GM12873 (cell line): ENCODE measurements around the gene BCOR.

Experiments
- TF ChIP-seq, protein P1 (sequence below): IDR thresholded peaks from 2 replicates; pipeline ENCODE4 v1.5.1; 2012; ENCODE audit warnings: low read depth, mild to moderate bottlenecking, moderate library complexity, low read length, control low read depth; ENCODE audit not compliant: insufficient read depth; ENCODE audit errors: missing control alignments

The BCOR gene

DNA sequence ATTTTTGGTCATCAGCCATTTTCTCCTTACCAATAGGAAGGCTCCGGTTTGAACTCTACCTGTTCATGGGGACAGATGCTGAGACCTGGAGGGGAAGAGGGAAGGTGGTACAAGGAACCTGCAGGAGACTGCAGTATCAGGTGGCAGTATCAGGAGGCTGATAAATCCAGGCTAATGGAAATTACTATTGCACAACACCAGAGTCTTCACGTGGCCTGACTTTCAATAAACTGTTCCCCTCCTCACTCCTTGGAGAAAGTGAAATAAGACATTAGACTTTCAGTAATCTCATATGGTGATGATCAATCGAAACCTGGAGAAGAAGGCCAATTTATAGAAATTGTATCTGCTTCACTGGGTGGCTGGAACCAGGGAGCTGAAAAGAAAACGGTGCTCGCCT lies 46.2 kb upstream of the BCOR start:
- TF ChIP-seq, protein P1, sequence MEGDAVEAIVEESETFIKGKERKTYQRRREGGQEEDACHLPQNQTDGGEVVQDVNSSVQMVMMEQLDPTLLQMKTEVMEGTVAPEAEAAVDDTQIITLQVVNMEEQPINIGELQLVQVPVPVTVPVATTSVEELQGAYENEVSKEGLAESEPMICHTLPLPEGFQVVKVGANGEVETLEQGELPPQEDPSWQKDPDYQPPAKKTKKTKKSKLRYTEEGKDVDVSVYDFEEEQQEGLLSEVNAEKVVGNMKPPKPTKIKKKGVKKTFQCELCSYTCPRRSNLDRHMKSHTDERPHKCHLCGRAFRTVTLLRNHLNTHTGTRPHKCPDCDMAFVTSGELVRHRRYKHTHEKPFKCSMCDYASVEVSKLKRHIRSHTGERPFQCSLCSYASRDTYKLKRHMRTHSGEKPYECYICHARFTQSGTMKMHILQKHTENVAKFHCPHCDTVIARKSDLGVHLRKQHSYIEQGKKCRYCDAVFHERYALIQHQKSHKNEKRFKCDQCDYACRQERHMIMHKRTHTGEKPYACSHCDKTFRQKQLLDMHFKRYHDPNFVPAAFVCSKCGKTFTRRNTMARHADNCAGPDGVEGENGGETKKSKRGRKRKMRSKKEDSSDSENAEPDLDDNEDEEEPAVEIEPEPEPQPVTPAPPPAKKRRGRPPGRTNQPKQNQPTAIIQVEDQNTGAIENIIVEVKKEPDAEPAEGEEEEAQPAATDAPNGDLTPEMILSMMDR: no peak

DNA sequence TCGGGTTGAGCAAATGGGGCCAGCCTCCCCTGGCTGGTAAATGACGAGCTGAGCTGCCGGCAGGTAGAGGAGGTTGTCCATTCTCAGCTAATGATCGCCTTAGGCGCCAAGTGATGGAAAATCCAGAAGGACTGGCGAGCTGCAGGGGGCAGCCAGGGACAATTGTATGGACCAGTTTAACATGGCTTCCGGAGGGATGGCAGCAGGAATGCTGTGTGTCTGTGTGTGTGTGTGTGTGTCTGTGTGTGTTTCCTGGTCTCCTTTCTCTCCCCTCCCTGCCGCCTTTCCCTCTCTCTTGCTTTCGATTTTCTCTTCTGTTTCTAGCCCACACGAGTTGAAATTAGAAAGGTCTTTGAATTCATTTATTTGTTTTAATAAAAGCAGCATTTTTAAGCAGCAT lies 45.2 kb upstream of the BCOR start:
- TF ChIP-seq, protein P1: no peak

DNA sequence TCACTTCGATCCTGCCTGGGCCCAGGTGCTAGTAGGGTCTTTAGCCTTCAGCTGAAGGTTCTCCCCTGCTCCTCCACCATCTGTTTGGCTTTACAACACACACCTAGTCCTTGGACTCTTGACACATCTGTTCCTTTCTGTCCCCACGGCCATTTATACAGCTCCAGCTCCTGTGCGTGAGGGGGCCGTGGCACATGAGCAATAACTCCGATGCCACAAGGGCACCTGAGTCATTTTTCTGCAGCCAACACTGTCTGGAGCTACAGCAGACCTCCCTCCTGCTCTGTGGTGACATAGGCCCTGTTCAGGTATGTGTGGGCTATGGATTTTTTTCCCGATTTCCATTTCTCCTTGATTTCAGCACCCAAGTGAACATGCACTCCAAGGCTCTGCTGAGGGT lies 44.7 kb upstream of the BCOR start:
- TF ChIP-seq, protein P1: no peak

DNA sequence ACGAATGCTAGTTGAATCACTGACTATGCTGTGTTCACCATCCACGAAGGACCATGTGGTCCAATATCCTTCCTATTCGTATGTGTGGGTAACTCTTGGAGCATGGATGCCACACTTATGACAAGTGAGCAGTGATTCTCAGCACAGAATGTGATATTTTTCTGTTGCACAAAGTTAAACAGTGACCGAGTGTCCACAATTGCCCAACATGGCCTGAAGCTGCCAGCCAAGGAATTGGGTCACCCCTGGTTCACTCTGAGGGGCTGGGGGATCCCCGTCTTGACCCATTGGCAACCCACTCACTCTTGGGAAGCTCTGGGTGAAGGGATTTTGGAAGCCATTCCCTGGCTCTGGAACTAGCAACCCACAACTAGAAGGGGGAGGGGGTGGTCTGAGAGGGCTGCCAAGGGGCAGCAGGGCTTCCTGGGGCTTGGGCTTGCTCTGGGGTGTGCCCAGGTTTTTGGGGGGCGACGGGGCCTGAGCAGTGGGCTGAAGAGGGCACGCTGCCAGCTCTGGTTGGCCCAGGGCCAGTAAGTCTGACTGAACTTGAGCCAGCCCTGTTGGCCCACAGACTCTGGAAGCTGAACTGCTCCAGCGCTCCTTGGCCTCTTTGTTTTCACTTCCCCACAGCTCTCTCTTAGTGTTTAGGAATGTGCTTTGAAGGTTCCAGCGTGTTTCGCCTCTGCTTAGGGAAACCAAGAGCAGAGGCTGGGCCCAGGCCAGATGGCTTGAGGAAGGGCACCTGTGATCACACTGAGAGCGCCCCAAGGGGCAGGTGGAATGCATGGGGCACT lies 43.1 kb upstream of the BCOR start:
- TF ChIP-seq, protein P1: no peak

DNA sequence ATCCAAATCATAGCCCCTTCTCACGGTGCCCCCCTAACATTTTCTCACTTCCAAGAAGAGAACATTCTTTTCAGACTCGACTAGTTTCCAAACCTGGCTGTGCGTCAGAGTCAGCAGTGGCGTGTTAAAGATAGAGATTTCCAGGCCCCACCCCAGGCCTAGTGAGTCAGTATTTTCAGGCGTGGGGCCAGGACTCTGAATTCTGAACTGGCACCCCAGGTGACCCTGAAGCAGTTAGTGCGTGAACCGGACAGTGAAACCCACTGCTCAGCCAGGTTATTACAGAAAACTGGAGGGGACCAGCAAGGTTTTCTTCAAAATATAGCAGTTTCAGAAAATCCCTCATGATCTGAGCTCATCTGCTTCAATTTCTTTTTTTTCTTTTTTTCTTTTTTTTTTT lies 35.0 kb upstream of the BCOR start:
- TF ChIP-seq, protein P1: no peak

DNA sequence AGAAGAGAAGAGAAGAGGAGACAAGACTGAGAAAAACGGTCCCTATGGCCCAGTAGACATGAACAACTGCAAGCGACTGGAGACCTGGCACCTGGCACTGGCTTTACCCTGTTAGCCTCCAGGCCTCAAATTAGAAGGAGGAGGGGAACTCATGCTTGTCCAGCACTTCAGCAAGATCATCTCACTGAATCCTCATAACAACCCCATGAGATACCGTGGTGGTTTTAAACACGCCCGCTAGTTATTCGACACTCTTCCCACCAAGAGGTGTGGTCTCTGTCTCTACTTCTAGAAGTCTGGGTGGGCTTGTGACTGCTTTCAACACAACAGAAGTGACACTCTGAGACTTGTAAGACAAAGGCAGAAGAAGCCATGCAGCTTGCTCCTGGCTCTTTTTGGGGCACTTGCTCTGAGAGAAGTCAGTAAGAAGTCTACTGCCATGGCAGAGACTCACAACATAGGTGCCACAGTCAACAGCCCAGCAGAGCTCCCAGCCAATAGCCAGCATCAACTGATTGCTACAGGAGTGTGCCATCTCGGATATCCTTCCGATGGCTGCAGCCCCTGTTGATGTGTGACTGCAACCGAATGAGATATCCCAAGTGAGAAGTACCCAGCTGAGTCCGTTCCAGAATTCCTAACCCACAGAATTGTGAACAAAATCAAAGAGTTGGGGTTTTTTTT lies 34.0 kb upstream of the BCOR start:
- TF ChIP-seq, protein P1: no peak

DNA sequence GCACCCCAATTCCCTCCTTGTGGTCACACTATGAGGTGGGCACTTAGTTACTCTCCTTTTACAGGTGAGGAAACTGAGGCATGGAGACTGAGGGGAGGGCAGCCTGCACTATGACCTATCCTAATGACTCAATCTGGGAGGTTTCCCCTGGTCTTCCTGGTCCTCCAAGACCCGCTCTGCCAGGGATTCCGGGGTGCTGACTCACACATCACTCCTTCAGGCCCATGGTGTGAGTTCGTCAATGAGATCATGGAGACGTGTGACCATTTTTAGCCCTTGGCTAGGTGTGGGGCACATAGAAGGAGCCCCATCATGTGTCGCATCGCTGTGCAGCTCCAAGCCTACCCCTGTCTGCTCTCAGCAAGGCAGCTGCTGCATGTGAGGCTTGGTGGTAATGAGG lies 32.4 kb upstream of the BCOR start:
- TF ChIP-seq, protein P1: no peak
